GM21447 (cell line): Measurements from ENCODE around the gene WDR90.
A peak's percentile ranks its signal among the peaks of the same experiment; 100 is the strongest.

ENCODE experiments used
- ATAC-seq: cut with Tn5 transposase; IDR thresholded peaks from one replicate; pipeline ENCODE4 v1.9.1; 2021; ENCODE audit not compliant: unreplicated experiment

Gene WDR90

GRCh38 chr16:637081-638018 is 11.8 kb upstream of the WDR90 start:
- ATAC-seq, result no peak

GRCh38 chr16:638034-638543 is 11.1 kb upstream of the WDR90 start:
- no peak for ATAC-seq

GRCh38 chr16:638836-639235 is 10.3 kb upstream of the WDR90 start:
- ATAC-seq, result no peak

- no peak for ATAC-seq
Observed at GRCh38 chr16:640614-641013, 8.6 kb upstream of the WDR90 start.

GRCh38 chr16:641326-642188 is 7.6 kb upstream of the WDR90 start, which contains the start of gene MCRIP2:
Gene MCRIP2, plus strand, starts transcription at chr16:641828. Its CDS starts 164 bp downstream, at chr16:641992.
- ATAC-seq, result peak; percentile 60

- ATAC-seq, result peak; percentile 30
Observed at GRCh38 chr16:642189-643049, 6.7 kb upstream of the WDR90 start.

GRCh38 chr16:643050-643368 is 6.2 kb upstream of the WDR90 start:
- ATAC-seq, result no peak

GRCh38 chr16:644556-644955 is 4.6 kb upstream of the WDR90 start:
- ATAC-seq, result no peak

- ATAC-seq, result no peak
Observed at GRCh38 chr16:645852-646678, 3.1 kb upstream of the WDR90 start.

GRCh38 chr16:646679-647172 is 2.4 kb upstream of the WDR90 start:
- ATAC-seq, result no peak

GRCh38 chr16:647173-647902 is 1.8 kb upstream of the WDR90 start:
- ATAC-seq, result no peak

- no peak for ATAC-seq
Observed at GRCh38 chr16:648071-648780, 939 bp upstream of the WDR90 start.

- no peak for ATAC-seq
Observed at GRCh38 chr16:649631-650030, 466 bp downstream of the WDR90 start.

GRCh38 chr16:651844-652243 is 2.7 kb downstream of the WDR90 start:
- ATAC-seq, result no peak

GRCh38 chr16:652454-653305 is 3.5 kb downstream of the WDR90 start:
- ATAC-seq, result no peak

GRCh38 chr16:654034-654433 is 4.9 kb downstream of the WDR90 start:
- no peak for ATAC-seq

GRCh38 chr16:657487-657886 is 8.3 kb downstream of the WDR90 start:
- ATAC-seq, result no peak
